Neural progenitor cell (in vitro differentiated cells): ENCODE results near the gene SLC25A12.

Source experiments
- CTCF ChIP-seq: fragments of 200-600 bp; sonication (generic); IDR thresholded peaks from 2 replicates; pipeline ENCODE4 v1.5.1; 2017; ENCODE audit warnings: antibody characterized with exemption, mild to moderate bottlenecking
- EZH2 ChIP-seq: fragments of 200-600 bp; sonication (generic); IDR thresholded peaks from 2 replicates; pipeline ENCODE4 v1.6.1; 2017; ENCODE audit warnings: antibody characterized with exemption, mild to moderate bottlenecking, moderate library complexity

- TF ChIP-seq CTCF (no peak), EZH2 (no peak)
These were observed 86.9 kb downstream of the SLC25A12 start for GRCh38 chr2:171807119-171807518.
